NCI-H1105 treated with DMSO at 0.1 percent for 48 hours (cell line): ENCODE measurements around the gene MELTF.
"Not testable (repeated sequence)": the region's sequence is repeated elsewhere in the genome, so short reads cannot be mapped to it uniquely, and the experiment has no call there.

Experiments
- DNase-seq: peaks from one replicate; lab custom pipeline; 2025; lab: John Stamatoyannopoulos, UW

MELTF gene

GRCh38 chr3:197029511-197030167 lies at the start of gene MELTF:
MELTF (minus strand) TSS chr3:197029817; CDS start chr3:197029702, 115 bp downstream.
- peak; percentile 67 for DNase-seq

GRCh38 chr3:197076415-197076814 lies 46.8 kb upstream of the MELTF start:
- peak; percentile 29 for DNase-seq

- no peak for DNase-seq
Observed at GRCh38 chr3:197068077-197068476, 38.5 kb upstream of the MELTF start.

GRCh38 chr3:197064771-197065170 lies 35.2 kb upstream of the MELTF start:
- no peak for DNase-seq

GRCh38 chr3:197062446-197062845 lies 32.8 kb upstream of the MELTF start:
- no peak for DNase-seq

- not testable (repeated sequence) for DNase-seq
Observed at GRCh38 chr3:197051637-197052036, 22.0 kb upstream of the MELTF start.

GRCh38 chr3:197050511-197050910 lies 20.9 kb upstream of the MELTF start:
- no peak for DNase-seq

GRCh38 chr3:197042539-197042938 lies 12.9 kb upstream of the MELTF start:
- DNase-seq, result no peak

- no peak for DNase-seq
Observed at GRCh38 chr3:197041875-197042488, 12.4 kb upstream of the MELTF start.

GRCh38 chr3:197040658-197041057 lies 11.0 kb upstream of the MELTF start:
- DNase-seq, result no peak

GRCh38 chr3:197038679-197039462 lies 9.3 kb upstream of the MELTF start:
- DNase-seq, result no peak

GRCh38 chr3:197035577-197035976 lies 6.0 kb upstream of the MELTF start:
- DNase-seq, result no peak

GRCh38 chr3:197034778-197035177 lies 5.2 kb upstream of the MELTF start:
- DNase-seq, result not testable (repeated sequence)

GRCh38 chr3:197033764-197034163 lies 4.1 kb upstream of the MELTF start:
- DNase-seq, result not testable (repeated sequence)

GRCh38 chr3:197031315-197032285 lies 2.0 kb upstream of the MELTF start:
- DNase-seq, result no peak

- no peak for DNase-seq
Observed at GRCh38 chr3:197030379-197031314, 1.0 kb upstream of the MELTF start.

- no peak for DNase-seq
Observed at GRCh38 chr3:197028728-197029510, 698 bp downstream of the MELTF start.

- no peak for DNase-seq
Observed at GRCh38 chr3:197027896-197028727, 1.5 kb downstream of the MELTF start.
